IPS DF 6.9 (cell line): ENCODE measurements around the gene SMG7.

Experiments used
- DNase-seq: peaks from one replicate; pipeline ENCODE4 v3.0.0-alpha.2; 2013; ENCODE audit warnings: low read depth, low spot score
- H3K27ac ChIP-seq: one replicate; pipeline ENCODE4 v1.5.1; 2013; ENCODE audit warnings: low read length, control low read depth
- H3K27me3 ChIP-seq: 2 replicates; pipeline ENCODE4 v1.6.1; 2013; ENCODE audit warnings: mild to moderate bottlenecking, low read length; ENCODE audit not compliant: control insufficient read depth, insufficient read depth
- H3K36me3 ChIP-seq: 2 replicates; pipeline ENCODE4 v1.6.1; 2013; ENCODE audit warnings: low read length; ENCODE audit not compliant: control insufficient read depth, insufficient read depth
- H3K4me1 ChIP-seq: 2 replicates; pipeline ENCODE4 v1.6.1; 2013; ENCODE audit warnings: low read length; ENCODE audit not compliant: control insufficient read depth, insufficient read depth
- H3K4me3 ChIP-seq: 2 replicates; pipeline ENCODE4 v1.5.1; 2013; ENCODE audit warnings: mild to moderate bottlenecking, low read length
- H3K9me3 ChIP-seq: 2 replicates; pipeline ENCODE4 v1.6.1; 2013; ENCODE audit warnings: low read length, inconsistent platforms; ENCODE audit not compliant: control insufficient read depth, insufficient read depth
- WGBS: extraction: QIAGEN DNeasy Blood & Tissue Kit; methylation state at CpG from one replicate; pipeline ENCODE4 v1.1.7; 2013; ENCODE audit warnings: mixed read lengths, missing lambda C conversion rate; ENCODE audit not compliant: insufficient read length, insufficient coverage; 5-methylcytosine and 5-hydroxymethylcytosine counted together

The SMG7 gene

DNA sequence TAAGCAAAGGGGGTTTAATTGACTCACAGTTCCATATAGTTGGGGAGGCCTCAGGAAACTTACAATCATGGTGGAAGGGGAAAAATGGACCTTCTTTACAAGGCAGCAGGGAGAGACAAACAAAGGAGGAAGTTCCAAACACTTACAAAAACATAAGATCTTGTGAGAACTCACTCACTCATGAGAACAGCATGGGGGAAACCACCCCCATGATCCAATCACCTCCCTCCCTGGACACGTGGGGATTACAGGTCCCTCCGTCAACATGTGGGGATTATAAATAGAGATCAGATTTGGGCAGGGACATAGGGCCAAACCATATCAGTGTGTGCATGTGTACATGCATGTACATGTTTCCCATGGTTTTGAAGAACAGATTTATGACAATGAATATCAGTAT, 5.5 kb upstream of the SMG7 start:
- DNase-seq: no peak
- H3K27ac ChIP-seq: no peak overlapping the region

DNA sequence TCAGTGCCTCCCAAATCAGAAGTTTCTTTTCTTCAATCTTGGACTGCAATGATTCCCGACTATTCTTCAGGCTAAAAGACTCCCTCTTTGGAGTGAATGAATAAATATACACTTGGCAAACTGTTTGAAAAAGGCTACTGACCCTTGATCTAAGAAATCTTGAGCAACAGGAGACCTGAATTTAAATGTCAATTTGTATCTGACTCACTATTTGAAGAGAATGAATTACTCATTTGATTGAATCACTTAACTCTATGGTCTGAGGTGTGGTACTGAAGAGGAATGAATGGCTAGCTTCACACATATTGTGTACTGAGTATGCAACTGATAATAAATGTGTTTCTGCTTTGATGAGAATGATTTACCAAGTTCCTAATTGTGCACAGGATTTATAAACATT, 4.6 kb upstream of the SMG7 start:
- no peaks in the 10 kb centered on the region for H3K27me3 ChIP-seq
- no peak overlapping the region for H3K4me3 ChIP-seq
- H3K9me3 ChIP-seq: no peaks in the 10 kb centered on the region
- no peak for DNase-seq
- H3K36me3 ChIP-seq: no peaks in the 10 kb centered on the region
- H3K27ac ChIP-seq: no peak overlapping the region
- no peaks in the 10 kb centered on the region for H3K4me1 ChIP-seq
- WGBS: no CpG with 5 or more reads among the region's 1 CpG

More for the DNA sequence above, 5.5 kb upstream of the SMG7 start:
- no peak overlapping the region for H3K4me3 ChIP-seq
- no peaks in the 10 kb centered on the region for H3K27me3 ChIP-seq
- no peaks in the 10 kb centered on the region for H3K36me3 ChIP-seq
- no peaks in the 10 kb centered on the region for H3K9me3 ChIP-seq
- no peaks in the 10 kb centered on the region; the same call in 1 of the 2 replicates for H3K4me1 ChIP-seq
- WGBS: no CpG with 5 or more reads among the region's 2 CpGs

DNA sequence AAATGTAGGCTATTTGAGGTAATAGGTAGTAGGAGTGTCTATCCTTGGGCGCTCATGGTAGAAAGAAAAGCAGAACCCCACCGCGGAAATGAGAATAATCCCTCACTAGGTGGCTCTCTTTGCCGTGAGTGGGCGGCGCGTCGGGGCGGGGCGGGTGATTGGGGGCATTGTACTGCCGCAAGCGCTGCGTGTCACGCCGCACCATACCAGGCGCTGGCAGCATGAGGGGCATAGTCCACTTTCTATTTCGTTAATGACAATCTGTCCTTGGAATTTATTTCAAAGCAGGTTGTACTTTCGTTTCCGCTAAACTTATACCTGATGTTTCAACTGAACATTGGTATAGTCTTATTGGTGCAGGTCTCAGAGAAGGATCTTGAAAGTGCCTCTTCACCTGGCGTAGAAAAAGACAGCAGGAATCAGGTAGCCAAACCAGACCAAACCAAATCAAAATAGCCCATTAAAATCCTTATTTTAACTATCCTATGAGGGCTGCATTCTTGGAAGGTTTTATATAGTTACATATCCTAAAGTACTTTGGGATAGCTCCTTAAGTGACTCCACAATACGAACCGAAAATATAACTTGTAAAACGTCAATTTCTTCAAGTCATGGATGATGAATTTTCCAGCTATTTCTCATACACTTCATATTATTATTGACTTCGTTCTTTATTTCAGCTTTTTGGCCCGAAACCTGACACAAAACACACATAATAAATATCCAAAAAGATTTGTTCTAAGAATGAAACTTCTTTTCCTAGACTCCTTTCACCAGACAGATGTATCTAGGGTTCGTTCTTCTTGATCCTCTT, 1.9 kb upstream of the SMG7 start:
- DNase-seq: no peak
- H3K9me3 ChIP-seq: no peaks in the 10 kb centered on the region
- no peak overlapping the region for H3K27ac ChIP-seq
- no peaks in the 10 kb centered on the region for H3K36me3 ChIP-seq
- peak overlapping the region; percentile 100; the same call in 1 of the 2 replicates for H3K4me3 ChIP-seq
- H3K4me1 ChIP-seq: peaks cover 2% of the 10 kb centered on the region; the same call in 1 of the 2 replicates
- H3K27me3 ChIP-seq: no peaks in the 10 kb centered on the region
- no CpG with 5 or more reads among the region's 26 CpGs for WGBS

DNA sequence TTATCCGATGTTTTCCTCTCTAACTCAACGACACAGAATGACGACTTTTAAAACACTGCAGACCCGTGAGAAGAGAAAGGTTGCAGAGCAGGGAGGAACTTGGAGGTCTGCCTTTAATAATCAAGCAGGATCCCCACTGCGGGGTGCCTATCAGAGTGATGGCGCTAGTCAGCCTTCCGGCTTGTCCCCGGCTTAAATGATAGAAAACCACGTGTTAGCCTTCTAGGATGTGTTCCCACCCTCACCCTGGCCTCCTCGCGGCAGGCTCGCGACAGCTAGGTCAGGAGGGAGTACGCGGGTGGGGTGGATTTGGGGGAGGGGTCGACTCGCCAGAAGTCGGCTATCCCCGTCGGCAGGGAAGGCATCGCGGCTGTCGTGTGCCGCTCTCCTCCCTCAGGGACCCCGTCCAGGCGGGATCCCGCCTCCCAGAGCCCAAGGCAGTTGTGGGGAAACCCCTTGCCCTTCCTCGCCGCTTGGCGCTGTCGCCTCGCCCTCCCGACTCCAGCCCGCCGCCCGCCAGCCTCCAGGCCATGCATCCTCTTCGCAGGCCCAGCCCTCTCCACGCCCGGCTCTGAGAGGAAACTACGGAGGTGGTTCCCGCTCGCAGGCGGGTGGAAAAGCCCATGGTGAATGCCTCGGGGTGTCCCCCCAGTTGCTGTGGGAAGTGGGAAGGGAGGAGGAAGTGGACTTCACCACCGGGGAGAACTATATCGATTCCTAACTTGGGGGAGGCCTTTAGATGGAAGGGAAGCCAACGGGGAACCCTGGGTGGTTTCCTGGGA, 1.1 kb upstream of the SMG7 start:
- Histone ChIP-seq H3K9me3 (no peaks in the 10 kb centered on the region), H3K36me3 (no peaks in the 10 kb centered on the region), H3K27ac (no peak overlapping the region), H3K4me3 (peak overlapping the region; percentile 100), H3K27me3 (no peaks in the 10 kb centered on the region), H3K4me1 (peaks cover 2% of the 10 kb centered on the region; the same call in 1 of the 2 replicates)
- no CpG with 5 or more reads among the region's 47 CpGs for whole genome bisulfite sequencing
- DNase-seq: peak; percentile 11

DNA sequence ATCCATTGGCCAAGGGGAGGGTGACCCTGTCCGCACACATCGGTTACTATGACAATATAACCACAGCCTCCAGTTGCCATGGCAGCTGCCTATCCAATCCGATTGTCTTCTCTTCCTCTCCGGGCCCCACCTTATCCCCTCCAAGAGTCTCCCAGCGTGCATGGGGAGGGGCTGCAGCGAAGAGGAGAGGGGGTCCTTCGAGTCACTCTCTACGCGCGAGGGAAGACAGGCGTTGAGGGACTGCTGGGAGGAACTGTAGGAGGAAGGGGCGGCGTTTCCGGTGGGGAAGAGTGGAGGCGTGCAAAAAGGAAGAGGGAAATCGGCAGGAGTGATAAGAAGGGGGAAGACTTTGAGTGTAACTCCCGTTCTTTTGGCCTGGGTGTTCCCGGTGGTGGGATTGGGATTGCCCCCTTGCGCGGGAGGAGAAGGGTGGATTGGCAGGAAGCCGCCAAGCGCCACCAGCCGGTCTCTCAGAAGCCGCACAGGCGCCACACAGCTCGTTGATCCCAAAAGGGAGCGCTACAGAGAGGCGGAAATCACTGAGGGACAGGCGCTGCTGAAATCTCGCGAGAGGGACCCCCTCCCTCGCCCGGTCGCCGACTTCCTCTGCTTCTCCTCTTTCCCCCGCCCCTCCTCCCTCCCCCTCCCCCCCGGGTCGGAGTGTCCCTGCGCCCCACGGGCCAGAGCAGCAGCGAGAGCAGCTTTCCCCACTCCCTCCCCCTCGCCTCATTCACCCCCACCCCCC, 384 bp upstream of the SMG7 start:
- Histone ChIP-seq H3K36me3 (no peaks in the 10 kb centered on the region), H3K4me1 (peaks cover 2% of the 10 kb centered on the region; the same call in 1 of the 2 replicates)

DNA sequence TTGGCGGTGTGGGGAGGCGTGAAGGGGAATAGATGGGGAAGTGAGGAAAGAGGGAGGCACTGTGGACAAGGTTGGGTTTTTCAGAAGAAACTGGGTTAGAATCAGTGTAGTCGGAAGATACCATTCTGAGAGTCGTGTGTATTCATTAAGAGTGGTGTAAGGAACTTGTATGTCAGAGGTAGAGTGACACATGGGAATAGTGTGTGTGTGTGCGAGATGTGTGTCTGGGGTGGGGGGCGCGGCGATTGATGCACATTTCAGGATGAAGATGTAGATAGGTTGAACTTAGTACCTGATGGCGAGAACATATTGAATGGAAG, 878 bp downstream of the SMG7 start:
- Histone ChIP-seq H3K4me1 (peaks cover 3% of the 10 kb centered on the region; the same call in 1 of the 2 replicates), H3K4me3 (peak overlapping the region; percentile 100), H3K36me3 (no peaks in the 10 kb centered on the region), H3K9me3 (no peaks in the 10 kb centered on the region), H3K27me3 (no peaks in the 10 kb centered on the region), H3K27ac (no peak overlapping the region)
- no peak for DNase-seq
- WGBS: no CpG with 5 or more reads among the region's 9 CpGs

More for the DNA sequence above, 384 bp upstream of the SMG7 start:
- Histone ChIP-seq H3K4me3 (peak overlapping the region; percentile 100; the same call in 1 of the 2 replicates), H3K27ac (no peak overlapping the region), H3K9me3 (no peaks in the 10 kb centered on the region), H3K27me3 (no peaks in the 10 kb centered on the region)
- WGBS: no CpG with 5 or more reads among the region's 42 CpGs
- DNase-seq: peak; percentile 92

DNA sequence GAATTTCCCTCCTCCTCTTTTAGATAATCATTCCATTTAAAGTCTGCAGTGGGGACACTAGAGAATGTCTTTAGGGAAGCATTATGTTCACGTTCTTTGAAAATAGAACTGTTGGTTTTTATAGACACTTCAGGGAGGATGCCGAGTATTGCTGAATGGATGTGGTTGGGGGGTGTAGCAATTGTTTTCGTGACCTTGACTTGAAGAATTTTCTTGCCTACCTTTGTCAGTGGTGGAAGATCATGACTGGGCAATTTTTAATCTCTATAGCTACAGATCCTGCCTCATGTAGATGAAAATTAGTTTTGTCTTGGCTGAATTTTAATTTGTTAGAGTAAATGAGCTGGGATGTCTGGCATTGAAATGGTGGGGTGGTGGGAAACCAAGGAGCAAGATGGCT, 3.8 kb downstream of the SMG7 start:
- no peaks in the 10 kb centered on the region for H3K36me3 ChIP-seq
- no peaks in the 10 kb centered on the region for H3K9me3 ChIP-seq
- H3K4me1 ChIP-seq: peaks cover 4% of the 10 kb centered on the region; the same call in 1 of the 2 replicates
- H3K4me3 ChIP-seq: no peak overlapping the region
- WGBS: no CpG with 5 or more reads among the region's 3 CpGs
- H3K27ac ChIP-seq: no peak overlapping the region
- DNase-seq: no peak
- H3K27me3 ChIP-seq: no peaks in the 10 kb centered on the region

DNA sequence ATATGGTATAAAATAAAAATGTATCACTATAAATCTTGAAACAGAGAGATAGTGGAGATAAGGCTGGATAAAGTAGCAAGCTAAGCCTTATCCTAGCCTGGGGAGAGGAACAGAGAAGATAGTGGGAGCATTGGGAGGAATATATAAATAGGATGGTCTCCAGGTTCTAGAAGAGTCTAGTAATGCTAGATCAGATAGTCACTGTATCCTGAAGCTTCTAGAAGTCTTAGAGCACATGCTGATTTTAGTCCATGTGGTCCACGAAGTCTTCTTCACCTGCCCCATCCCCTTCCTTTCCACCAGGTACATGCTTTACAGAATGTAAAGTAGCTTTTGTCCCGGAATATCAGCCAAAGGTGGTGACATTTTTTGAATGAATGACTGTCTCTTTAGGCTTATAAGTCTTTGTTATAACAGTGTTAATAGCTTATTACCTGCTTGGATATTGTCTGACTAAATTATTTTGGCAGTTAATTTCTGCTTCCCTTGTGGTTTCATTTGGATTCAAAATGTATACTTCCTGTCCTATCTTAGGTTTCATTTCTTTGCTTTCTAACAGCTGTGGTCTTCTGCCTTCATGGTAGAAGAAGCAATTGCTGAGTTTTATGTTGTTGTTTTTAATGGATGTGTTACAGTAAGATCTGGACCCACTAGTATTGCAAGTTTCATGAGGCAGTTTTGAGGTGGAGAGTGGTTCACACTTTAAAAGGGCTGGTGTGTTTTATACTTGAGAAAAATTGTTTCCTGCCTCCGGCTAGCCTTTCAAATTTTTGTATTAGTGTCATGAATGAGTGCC, 5.9 kb downstream of the SMG7 start:
- no peak for DNase-seq
- Histone ChIP-seq H3K4me1 (peaks cover 5% of the 10 kb centered on the region; the same call in 1 of the 2 replicates), H3K27ac (no peak overlapping the region), H3K36me3 (no peaks in the 10 kb centered on the region), H3K4me3 (no peak overlapping the region), H3K9me3 (no peaks in the 10 kb centered on the region), H3K27me3 (no peaks in the 10 kb centered on the region)
- WGBS: no CpG with 5 or more reads among the region's 3 CpGs

DNA sequence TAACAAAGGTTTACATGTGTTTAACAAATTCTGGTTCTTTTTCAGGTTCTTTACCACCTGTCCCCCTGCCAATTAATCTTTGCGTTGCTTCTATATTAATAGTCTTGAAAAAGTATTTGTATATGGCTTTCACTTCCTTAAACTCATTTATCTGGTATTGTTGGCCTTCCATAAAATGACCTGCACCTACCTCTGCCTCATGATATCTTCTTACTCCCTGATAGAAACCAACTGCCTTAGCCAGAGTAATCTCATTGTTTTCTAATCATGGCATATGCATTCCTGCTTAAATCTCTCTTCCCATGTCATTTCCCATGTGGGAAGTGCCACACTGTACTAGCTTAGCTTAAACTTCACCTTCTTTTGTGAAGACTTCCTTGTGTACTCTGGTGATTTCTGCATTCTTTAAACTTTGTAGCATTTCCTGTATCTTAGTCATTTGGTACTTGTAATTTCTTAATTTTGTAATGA, 8.7 kb downstream of the SMG7 start:
- WGBS: no CpG with 5 or more reads among the region's 1 CpG
- Histone ChIP-seq H3K27me3 (no peaks in the 10 kb centered on the region), H3K4me3 (no peak overlapping the region), H3K36me3 (no peaks in the 10 kb centered on the region), H3K4me1 (peaks cover 2% of the 10 kb centered on the region; the same call in 1 of the 2 replicates), H3K9me3 (no peaks in the 10 kb centered on the region), H3K27ac (no peak overlapping the region)
- DNase-seq: no peak
